ENCODE data around the gene RFNG.

GRCh38 chr17:82077617-82078358 lies 26.2 kb upstream of the RFNG start:
- TF ChIP-seq CTCF (IDR thresholded peaks at IDR 0.05; ENCODE audit: low read depth, low read length, poor library complexity, severe bottlenecking) (no peak), EZH2phosphoT487 (IDR thresholded peaks at IDR 0.05; ENCODE audit: borderline replicate concordance, low read length) (no peak)
